Effector memory CD8-positive, alpha-beta T cell (primary cell): ENCODE measurements around the gene ACER3.
"Not testable (repeated sequence)": the region's sequence is repeated elsewhere in the genome, so short reads cannot be mapped to it uniquely, and the experiment has no call there.

ENCODE experiments used
- ATAC-seq: fragments of 150-1000 bp; cut with Tn5 transposase; replicated peaks from 2 replicates; pipeline ENCODE4 v1.10.0; 2021; ENCODE audit warnings: mild to moderate bottlenecking, moderate library complexity
- DNase-seq, 3 experiments: peaks; one replicate each; pipeline ENCODE4 v3.0.0; 2021
- H3K27ac Mint-ChIP-seq, 2 donors: one replicate each; pipeline ENCODE4 v1.8.0; 2022; ENCODE audit warnings: mild to moderate bottlenecking in 2 of 2, mixed read lengths in 2 of 2, moderate library complexity in 2 of 2
- H3K27me3 Mint-ChIP-seq, 2 donors: one replicate each; pipeline ENCODE4 v1.8.0; 2022; ENCODE audit warnings: mixed read lengths in 2 of 2
- H3K36me3 Mint-ChIP-seq: one replicate; pipeline ENCODE4 v1.8.0; 2022; ENCODE audit warnings: mild to moderate bottlenecking, moderate library complexity, mixed read lengths; ENCODE audit not compliant: insufficient read depth
- H3K4me1 Mint-ChIP-seq, 2 donors: one replicate each; pipeline ENCODE4 v1.8.0; 2022; ENCODE audit warnings: low read depth in 2 of 2, mixed read lengths in 2 of 2
- H3K4me3 Mint-ChIP-seq, 2 donors: one replicate each; pipeline ENCODE4 v1.8.0; 2022; ENCODE audit warnings: mild to moderate bottlenecking in 2 of 2, mixed read lengths in 2 of 2, moderate library complexity in 2 of 2
- H3K9me3 Mint-ChIP-seq, 2 donors: one replicate each; pipeline ENCODE4 v1.8.0; 2022; ENCODE audit warnings: mixed read lengths in 2 of 2

The ACER3 gene

GRCh38 chr11:76939219-76939631 lies 78.5 kb downstream of the ACER3 start:
- H3K4me1 Mint-ChIP-seq: peaks cover 0 to 6% of the 10 kb centered on the region in 2 donors
- H3K36me3 Mint-ChIP-seq: no peaks in the 10 kb centered on the region
- H3K27ac Mint-ChIP-seq: no peak overlapping the region
- H3K4me3 Mint-ChIP-seq: no peak overlapping the region
- DNase-seq (no peak), ATAC-seq (no peak)
- H3K27me3 Mint-ChIP-seq: no peaks in the 10 kb centered on the region
- peaks cover 0 to 3% of the 10 kb centered on the region in 2 donors for H3K9me3 Mint-ChIP-seq

GRCh38 chr11:76944225-76944624 lies 83.5 kb downstream of the ACER3 start:
- no peak overlapping the region for H3K4me3 Mint-ChIP-seq
- H3K27ac Mint-ChIP-seq: no peak overlapping the region
- no peaks in the 10 kb centered on the region for H3K36me3 Mint-ChIP-seq
- no peaks in the 10 kb centered on the region for H3K27me3 Mint-ChIP-seq
- peaks cover 2 to 6% of the 10 kb centered on the region in 2 donors for H3K4me1 Mint-ChIP-seq
- ATAC-seq: no peak
- peaks cover 0 to 3% of the 10 kb centered on the region in 2 donors for H3K9me3 Mint-ChIP-seq
- DNase-seq: no peak

GRCh38 chr11:76946223-76946622 lies 85.5 kb downstream of the ACER3 start:
- peaks cover 0 to 3% of the 10 kb centered on the region in 2 donors for H3K9me3 Mint-ChIP-seq
- no peak overlapping the region for H3K4me3 Mint-ChIP-seq
- DNase-seq (no peak), ATAC-seq (no peak)
- H3K4me1 Mint-ChIP-seq: peaks cover 2 to 6% of the 10 kb centered on the region in 2 donors
- no peaks in the 10 kb centered on the region for H3K36me3 Mint-ChIP-seq
- no peak overlapping the region for H3K27ac Mint-ChIP-seq
- no peaks in the 10 kb centered on the region for H3K27me3 Mint-ChIP-seq

DNA sequence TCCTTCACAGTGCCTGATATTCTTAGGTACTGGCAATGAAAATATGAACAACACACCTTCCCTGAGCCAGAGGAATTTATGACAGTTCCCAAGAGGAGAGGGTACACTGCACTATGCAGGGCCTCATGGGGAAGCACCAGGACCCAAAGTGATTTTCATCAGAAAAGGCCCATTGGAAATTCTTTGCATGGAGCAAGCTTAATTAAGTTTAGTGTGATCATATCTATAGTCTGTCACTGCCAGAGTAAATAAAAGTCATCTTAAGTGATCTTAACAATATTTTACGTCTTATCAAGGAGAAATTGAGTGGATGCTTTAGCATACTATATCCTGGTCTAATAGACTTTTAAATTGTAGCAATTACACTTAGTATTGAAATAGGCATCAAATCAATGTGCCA lies 86.5 kb downstream of the ACER3 start:
- ATAC-seq: no peak
- H3K27me3 Mint-ChIP-seq: no peaks in the 10 kb centered on the region
- H3K36me3 Mint-ChIP-seq: no peaks in the 10 kb centered on the region
- peaks cover 2 to 5% of the 10 kb centered on the region in 2 donors for H3K4me1 Mint-ChIP-seq
- no peak overlapping the region for H3K4me3 Mint-ChIP-seq
- no peak for DNase-seq
- H3K9me3 Mint-ChIP-seq: peaks cover 0 to 3% of the 10 kb centered on the region in 2 donors
- H3K27ac Mint-ChIP-seq: no peak overlapping the region

DNA sequence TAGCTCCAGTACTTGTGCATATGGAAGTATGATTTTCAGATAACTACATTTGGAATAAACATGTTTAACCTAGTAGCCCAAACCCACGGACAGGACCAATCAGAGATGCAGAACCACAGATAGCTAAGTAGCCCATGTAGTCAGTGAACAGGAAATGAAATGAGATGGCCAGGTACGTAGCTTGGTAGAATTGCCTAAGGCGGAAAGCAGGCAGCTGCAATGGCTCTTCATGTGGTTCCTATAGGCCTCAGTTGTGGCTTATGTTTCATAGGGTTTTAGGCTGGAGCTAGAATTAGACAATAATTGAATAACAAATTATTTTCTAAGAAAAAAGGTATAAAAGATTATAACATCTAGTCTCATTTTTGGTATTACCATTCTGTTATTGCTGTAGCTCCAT lies 87.1 kb downstream of the ACER3 start:
- Mint-ChIP-seq H3K4me3 (no peak overlapping the region), H3K9me3 (peaks cover 0 to 3% of the 10 kb centered on the region in 2 donors), H3K4me1 (peaks cover 0 to 2% of the 10 kb centered on the region in 2 donors), H3K27ac (no peak overlapping the region), H3K27me3 (no peaks in the 10 kb centered on the region), H3K36me3 (no peaks in the 10 kb centered on the region)
- no peak for DNase-seq
- ATAC-seq: no peak

- peaks cover 5% of the 10 kb centered on the region for H3K36me3 Mint-ChIP-seq
- H3K4me1 Mint-ChIP-seq: no peaks in the 10 kb centered on the region
- H3K9me3 Mint-ChIP-seq: no peaks in the 10 kb centered on the region
- ATAC-seq (no peak), DNase-seq (no peak)
- H3K27ac Mint-ChIP-seq: no peak overlapping the region
- H3K27me3 Mint-ChIP-seq: no peaks in the 10 kb centered on the region
- H3K4me3 Mint-ChIP-seq: no peak overlapping the region
These were observed 94.9 kb downstream of the ACER3 start for GRCh38 chr11:76955459-76956114.

- no peaks in the 10 kb centered on the region for H3K27me3 Mint-ChIP-seq
- DNase-seq: no peak
- no peak for ATAC-seq
- H3K4me1 Mint-ChIP-seq: peaks cover 0 to 3% of the 10 kb centered on the region in 2 donors
- H3K27ac Mint-ChIP-seq: no peak overlapping the region
- no peak overlapping the region for H3K4me3 Mint-ChIP-seq
- H3K9me3 Mint-ChIP-seq: peaks cover 0 to 9% of the 10 kb centered on the region in 2 donors
- peaks cover 3% of the 10 kb centered on the region for H3K36me3 Mint-ChIP-seq
These were observed 102.1 kb downstream of the ACER3 start for GRCh38 chr11:76962583-76963416.

DNA sequence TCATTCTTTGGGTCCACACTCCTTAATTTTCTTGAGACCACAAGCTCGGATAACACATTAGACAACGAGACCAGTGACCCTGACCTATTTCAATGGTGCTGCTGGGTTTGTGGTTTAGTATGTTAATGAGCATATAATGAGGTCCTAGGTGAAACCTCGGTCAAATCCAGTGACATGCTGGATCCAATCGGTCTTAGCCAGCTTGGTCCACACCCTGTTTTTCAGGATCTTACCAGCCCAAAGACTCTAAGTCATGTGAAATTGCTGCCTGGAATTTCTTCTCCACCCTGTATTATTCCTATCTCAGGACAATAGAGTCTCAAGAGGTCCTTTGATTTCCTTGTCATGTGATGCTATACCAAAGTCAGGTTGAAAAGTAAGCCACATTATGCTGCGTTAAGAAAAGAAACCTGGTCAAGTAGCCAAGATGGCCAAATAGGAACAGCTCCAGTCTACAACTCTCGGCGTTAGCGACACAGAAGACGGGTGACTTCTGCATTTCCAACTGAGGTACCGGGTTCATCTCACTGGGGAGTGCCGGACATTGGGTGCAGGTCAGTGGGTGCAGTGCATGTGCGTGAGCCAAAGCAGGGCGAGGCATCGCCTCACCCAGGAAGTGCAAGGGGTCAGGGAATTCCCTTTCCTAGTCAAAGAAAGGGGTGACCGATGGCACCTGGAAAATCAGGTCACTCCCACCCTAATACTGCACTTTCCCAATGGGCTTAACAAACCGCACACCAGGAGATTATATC lies 102.9 kb downstream of the ACER3 start:
- ATAC-seq, H3K36me3 Mint-ChIP-seq, H3K27me3 Mint-ChIP-seq, H3K4me1 Mint-ChIP-seq, H3K4me3 Mint-ChIP-seq, H3K27ac Mint-ChIP-seq, DNase-seq, H3K9me3 Mint-ChIP-seq: not testable (repeated sequence)

DNA sequence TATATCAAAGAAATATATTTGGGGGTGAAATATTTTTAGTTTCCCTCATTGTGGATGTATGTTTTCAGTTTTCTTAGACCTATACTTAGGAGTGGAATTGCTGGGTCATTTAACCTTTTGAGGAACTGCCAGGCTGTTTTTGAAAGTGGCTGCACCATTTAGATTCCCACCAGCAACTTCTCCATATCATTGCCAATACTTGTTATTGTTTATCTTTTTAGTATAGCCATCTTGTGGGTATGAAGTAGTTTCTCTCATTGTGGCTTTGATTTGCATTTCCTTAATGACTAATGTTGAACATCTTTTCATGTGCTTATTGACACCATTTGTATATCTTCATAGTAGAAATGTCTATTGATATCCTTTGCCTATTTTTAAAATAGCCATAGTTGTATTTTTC lies 111.3 kb downstream of the ACER3 start:
- Mint-ChIP-seq H3K27me3 (no peaks in the 10 kb centered on the region), H3K4me3 (no peak overlapping the region), H3K27ac (no peak overlapping the region), H3K36me3 (peaks cover 7% of the 10 kb centered on the region), H3K9me3 (peaks cover 3 to 8% of the 10 kb centered on the region in 2 donors), H3K4me1 (no peaks in the 10 kb centered on the region)
- ATAC-seq: no peak
- DNase-seq: no peak

- peaks cover 3 to 8% of the 10 kb centered on the region in 2 donors for H3K9me3 Mint-ChIP-seq
- ATAC-seq: no peak
- H3K27me3 Mint-ChIP-seq: no peaks in the 10 kb centered on the region
- H3K4me1 Mint-ChIP-seq: peaks cover 0 to 1% of the 10 kb centered on the region in 2 donors
- no peak overlapping the region for H3K27ac Mint-ChIP-seq
- H3K4me3 Mint-ChIP-seq: no peak overlapping the region
- no peak for DNase-seq
- H3K36me3 Mint-ChIP-seq: peaks cover 7% of the 10 kb centered on the region
These were observed 113.6 kb downstream of the ACER3 start for GRCh38 chr11:76974179-76974891.

DNA sequence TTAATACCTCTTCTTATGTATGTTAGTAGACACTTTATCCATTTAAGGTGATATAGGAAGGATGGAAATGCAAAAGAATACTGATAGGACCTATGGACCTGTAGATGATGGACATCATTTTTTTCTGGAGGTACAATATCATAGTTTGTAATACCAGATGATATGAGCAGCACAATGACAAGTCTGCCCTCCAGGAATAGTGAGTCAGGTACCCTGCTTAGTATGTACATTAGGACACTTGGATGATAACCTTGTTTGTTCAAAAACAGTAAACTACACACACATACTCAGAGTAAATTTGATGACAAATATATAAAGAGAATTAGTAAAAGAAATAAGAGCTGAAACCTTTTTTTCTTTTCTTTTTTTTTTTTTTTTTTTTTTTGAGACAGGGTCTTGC lies 114.8 kb downstream of the ACER3 start:
- H3K27me3 Mint-ChIP-seq: no peaks in the 10 kb centered on the region
- peaks cover 3 to 6% of the 10 kb centered on the region in 2 donors for H3K9me3 Mint-ChIP-seq
- no peak for ATAC-seq
- H3K4me3 Mint-ChIP-seq: no peak overlapping the region
- H3K36me3 Mint-ChIP-seq: peaks cover 7% of the 10 kb centered on the region
- peaks cover 0 to 1% of the 10 kb centered on the region in 2 donors for H3K4me1 Mint-ChIP-seq
- no peak for DNase-seq
- no peak overlapping the region for H3K27ac Mint-ChIP-seq

DNA sequence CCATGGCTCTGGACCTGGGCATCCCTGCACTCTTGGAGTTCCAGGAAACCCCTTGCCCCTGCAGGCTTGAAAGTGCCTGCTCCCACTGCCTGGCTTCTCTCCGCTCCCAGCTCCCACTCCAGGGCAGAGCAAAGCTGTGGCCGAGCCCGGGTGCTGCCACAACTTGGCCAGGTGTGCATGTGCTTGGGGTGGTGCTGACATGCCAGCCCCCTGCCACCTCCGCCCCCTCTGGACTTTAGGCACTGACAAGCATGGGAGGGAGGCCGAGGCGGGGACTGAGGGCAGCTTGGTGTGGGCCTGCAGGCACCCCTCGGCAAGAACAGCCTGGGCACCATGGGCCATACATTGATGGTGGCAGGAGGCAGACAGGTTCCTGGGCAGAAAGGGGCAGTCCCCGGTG lies 117.1 kb downstream of the ACER3 start:
- H3K36me3 Mint-ChIP-seq: peaks cover 6% of the 10 kb centered on the region
- no peak overlapping the region for H3K27ac Mint-ChIP-seq
- peaks cover 0 to 1% of the 10 kb centered on the region in 2 donors for H3K4me1 Mint-ChIP-seq
- no peaks in the 10 kb centered on the region for H3K27me3 Mint-ChIP-seq
- H3K4me3 Mint-ChIP-seq: no peak overlapping the region
- DNase-seq: no peak
- ATAC-seq: no peak
- no peaks in the 10 kb centered on the region for H3K9me3 Mint-ChIP-seq

DNA sequence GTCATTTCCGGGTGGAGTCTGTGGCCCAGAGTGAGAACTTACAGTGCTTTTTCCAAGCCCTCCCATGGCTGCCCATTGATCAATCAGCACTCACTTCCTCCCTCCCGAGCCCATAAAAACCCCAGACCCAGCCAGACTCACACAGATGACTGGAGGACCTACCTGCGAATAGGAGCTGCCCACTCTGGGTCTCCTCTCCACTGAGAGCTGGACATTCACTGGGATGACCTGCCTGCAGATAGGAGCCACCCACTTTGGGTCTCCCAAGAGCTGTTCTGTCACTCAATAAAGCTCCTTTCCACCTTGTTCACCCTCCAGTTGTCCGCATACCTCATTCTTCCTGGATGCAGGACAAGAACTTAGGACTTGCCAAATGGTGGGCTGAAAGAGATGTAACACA lies 117.5 kb downstream of the ACER3 start:
- peaks cover 0 to 1% of the 10 kb centered on the region in 2 donors for H3K4me1 Mint-ChIP-seq
- no peak for ATAC-seq
- no peak for DNase-seq

More for the DNA sequence above, 117.5 kb downstream of the ACER3 start:
- Mint-ChIP-seq H3K4me3 (no peak overlapping the region), H3K36me3 (peaks cover 6% of the 10 kb centered on the region), H3K9me3 (no peaks in the 10 kb centered on the region), H3K27me3 (no peaks in the 10 kb centered on the region), H3K27ac (no peak overlapping the region)
